ENCODE data around the gene SSBP4. TPM values are rescaled to one million over a fixed set of nuclear protein-coding genes. Genes with fewer than 3 reads are reported as not detected.

Gene SSBP4
- total and polyA plus RNA-seq, 4 donors: 4.0 to 19.0 (median 11.5) TPM

GRCh38 chr19:18412610-18413239 is 6.5 kb upstream of the SSBP4 start (continued):
- TF ChIP-seq, protein P1, sequence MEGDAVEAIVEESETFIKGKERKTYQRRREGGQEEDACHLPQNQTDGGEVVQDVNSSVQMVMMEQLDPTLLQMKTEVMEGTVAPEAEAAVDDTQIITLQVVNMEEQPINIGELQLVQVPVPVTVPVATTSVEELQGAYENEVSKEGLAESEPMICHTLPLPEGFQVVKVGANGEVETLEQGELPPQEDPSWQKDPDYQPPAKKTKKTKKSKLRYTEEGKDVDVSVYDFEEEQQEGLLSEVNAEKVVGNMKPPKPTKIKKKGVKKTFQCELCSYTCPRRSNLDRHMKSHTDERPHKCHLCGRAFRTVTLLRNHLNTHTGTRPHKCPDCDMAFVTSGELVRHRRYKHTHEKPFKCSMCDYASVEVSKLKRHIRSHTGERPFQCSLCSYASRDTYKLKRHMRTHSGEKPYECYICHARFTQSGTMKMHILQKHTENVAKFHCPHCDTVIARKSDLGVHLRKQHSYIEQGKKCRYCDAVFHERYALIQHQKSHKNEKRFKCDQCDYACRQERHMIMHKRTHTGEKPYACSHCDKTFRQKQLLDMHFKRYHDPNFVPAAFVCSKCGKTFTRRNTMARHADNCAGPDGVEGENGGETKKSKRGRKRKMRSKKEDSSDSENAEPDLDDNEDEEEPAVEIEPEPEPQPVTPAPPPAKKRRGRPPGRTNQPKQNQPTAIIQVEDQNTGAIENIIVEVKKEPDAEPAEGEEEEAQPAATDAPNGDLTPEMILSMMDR (IDR thresholded peaks at IDR 0.05; ENCODE audit: low read depth, low read length, missing input control): no peak
- no peak for TF ChIP-seq SP1 (IDR thresholded peaks at IDR 0.05)

- 10% methylated on average over 11 of the region's 11 CpGs for WGBS
- no peak overlapping the region for H3K4me3 ChIP-seq (ENCODE audit: low read depth in 1 of 3, low read length in 3 of 3)
- H3K9ac ChIP-seq (ENCODE audit: low read depth in 1 of 2, low read length in 2 of 2): no peak overlapping the region
- H3K4me1 ChIP-seq (ENCODE audit: control insufficient read depth in 4 of 4, insufficient read depth in 4 of 4, low read length in 3 of 4): peaks cover 9 to 41% (median 25%) of the 10 kb centered on the region in 4 donors
- H3K9me3 ChIP-seq (ENCODE audit: control insufficient read depth in 4 of 4, low read length in 3 of 4): no peaks in the 10 kb centered on the region
- no peak for DNase-seq (ENCODE audit: low spot score)
- no peaks in the 10 kb centered on the region for H3K27me3 ChIP-seq (ENCODE audit: control insufficient read depth in 4 of 4, insufficient read depth in 4 of 4, low read length in 3 of 4)
- TF ChIP-seq GABPA (IDR thresholded peaks at IDR 0.05 in 1 of 2, conservative IDR thresholded peaks at IDR 0.05 in 1 of 2) (no peak), HNF4A (conservative IDR thresholded peaks at IDR 0.05) (peak; percentile 42 to 51), NR2F2 (IDR thresholded peaks at IDR 0.05) (peak; percentile 60), FOXA1 (IDR thresholded peaks at IDR 0.05) (no peak), RXRA (IDR thresholded peaks at IDR 0.05) (peak; percentile 92 to 97), HNF4G (IDR thresholded peaks at IDR 0.05) (no peak), SP1 (IDR thresholded peaks at IDR 0.05) (peak; percentile 69), MAX (IDR thresholded peaks at IDR 0.05) (no peak)
- H3K36me3 ChIP-seq (ENCODE audit: control insufficient read depth in 4 of 4, insufficient read depth in 3 of 4, low read depth in 1 of 4, low read length in 3 of 4): no peaks in the 10 kb centered on the region
- peak overlapping the region; percentile 74 to 94 for H3K27ac ChIP-seq (ENCODE audit: low read depth in 1 of 2, low read length in 2 of 2)
Measured at GRCh38 chr19:18414504-18415177, 4.6 kb upstream of the SSBP4 start.

DNA sequence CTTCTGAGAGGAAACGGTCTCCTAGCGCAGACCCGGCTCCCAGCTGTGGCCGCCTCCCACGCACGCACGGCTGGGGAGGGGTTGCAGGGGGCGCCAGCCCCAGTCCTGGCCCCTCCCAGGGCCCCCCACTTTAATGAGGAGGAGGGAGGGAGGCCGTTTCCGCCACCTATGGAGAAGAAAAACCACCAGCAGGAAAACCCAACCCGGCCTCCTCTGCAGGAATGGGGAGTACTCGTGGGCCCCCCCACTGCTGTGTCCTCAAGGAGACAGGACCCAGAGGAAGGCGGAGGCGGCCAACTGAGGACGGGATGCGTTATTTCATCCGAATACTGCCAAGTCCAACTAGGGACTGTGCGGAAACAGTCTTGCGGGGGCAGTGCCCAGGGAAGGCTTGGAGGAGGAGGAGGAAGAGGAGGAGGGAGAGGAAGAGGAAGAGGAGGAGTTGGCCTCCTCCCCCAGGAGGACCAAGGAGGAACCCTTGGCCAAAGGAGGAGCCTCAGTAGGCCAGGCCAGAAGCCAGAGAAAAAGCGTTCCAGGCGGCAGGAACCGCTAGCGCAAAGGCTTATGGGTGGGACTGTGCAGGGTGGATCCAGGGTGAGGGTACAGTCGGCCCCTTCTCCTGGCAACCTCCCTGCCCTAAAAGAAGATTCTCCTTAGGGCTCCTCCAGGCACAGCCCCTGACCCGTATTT is 3.9 kb upstream of the SSBP4 start:
- no peak for DNase-seq (ENCODE audit: low spot score)
- no peak overlapping the region for H3K4me3 ChIP-seq (ENCODE audit: low read depth in 1 of 3, low read length in 3 of 3)
- H3K27me3 ChIP-seq (ENCODE audit: control insufficient read depth in 4 of 4, insufficient read depth in 4 of 4, low read length in 3 of 4): no peaks in the 10 kb centered on the region
- H3K36me3 ChIP-seq (ENCODE audit: control insufficient read depth in 4 of 4, insufficient read depth in 3 of 4, low read depth in 1 of 4, low read length in 3 of 4): no peaks in the 10 kb centered on the region
- peaks cover 9 to 47% (median 28%) of the 10 kb centered on the region in 4 donors for H3K4me1 ChIP-seq (ENCODE audit: control insufficient read depth in 4 of 4, insufficient read depth in 4 of 4, low read length in 3 of 4)
- H3K27ac ChIP-seq (ENCODE audit: low read depth in 1 of 2, low read length in 2 of 2): peak overlapping the region; percentile 74 to 94
- WGBS: 55% methylated on average over 25 of the region's 25 CpGs
- no peak overlapping the region for H3K9ac ChIP-seq (ENCODE audit: low read depth in 1 of 2, low read length in 2 of 2)
- no peaks in the 10 kb centered on the region for H3K9me3 ChIP-seq (ENCODE audit: control insufficient read depth in 4 of 4, low read length in 3 of 4)
- TF ChIP-seq, protein P2, sequence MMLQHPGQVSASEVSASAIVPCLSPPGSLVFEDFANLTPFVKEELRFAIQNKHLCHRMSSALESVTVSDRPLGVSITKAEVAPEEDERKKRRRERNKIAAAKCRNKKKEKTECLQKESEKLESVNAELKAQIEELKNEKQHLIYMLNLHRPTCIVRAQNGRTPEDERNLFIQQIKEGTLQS (IDR thresholded peaks at IDR 0.05): no peak
- TF ChIP-seq TAF1 (conservative IDR thresholded peaks at IDR 0.05): no peak
- peak; percentile 35 for TF ChIP-seq SP1 (IDR thresholded peaks at IDR 0.05)
- no peak for TF ChIP-seq FOXA1 (IDR thresholded peaks at IDR 0.05)
- no peak for TF ChIP-seq FOXA2 (IDR thresholded peaks at IDR 0.05)
- TF ChIP-seq, protein P1 (IDR thresholded peaks at IDR 0.05; ENCODE audit: low read depth, low read length, missing input control): no peak
- TF ChIP-seq RXRA (IDR thresholded peaks at IDR 0.05): no peak
- TF ChIP-seq NR2F2 (IDR thresholded peaks at IDR 0.05): peak; percentile 45
- TF ChIP-seq HNF4G (IDR thresholded peaks at IDR 0.05): no peak
- TF ChIP-seq HNF4A (conservative IDR thresholded peaks at IDR 0.05): no peak
- peak; percentile 29 to 50 for TF ChIP-seq GABPA (IDR thresholded peaks at IDR 0.05 in 1 of 2, conservative IDR thresholded peaks at IDR 0.05 in 1 of 2)
- no peak for TF ChIP-seq YY1 (IDR thresholded peaks at IDR 0.05)
- TF ChIP-seq MAX (IDR thresholded peaks at IDR 0.05): no peak
- no peak for TF ChIP-seq RAD21 (IDR thresholded peaks at IDR 0.05)
- no peak for TF ChIP-seq JUND (IDR thresholded peaks at IDR 0.05)
- TF ChIP-seq ZBTB33 (IDR thresholded peaks at IDR 0.05): no peak
